GM19324 (cell line): ENCODE measurements around the gene KLHL41.
"Not testable (repeated sequence)": the region's sequence is repeated elsewhere in the genome, so short reads cannot be mapped to it uniquely, and the experiment has no call there.

ENCODE experiments used
- ATAC-seq: cut with Tn5 transposase; IDR thresholded peaks from one replicate; pipeline ENCODE4 v1.9.1; 2021; ENCODE audit warnings: mild to moderate bottlenecking, moderate library complexity; ENCODE audit not compliant: unreplicated experiment, low FRiP score

Gene KLHL41

GRCh38 chr2:169507698-169508097 lies 1.8 kb upstream of the KLHL41 start:
- ATAC-seq: no peak

- ATAC-seq: no peak
These were observed 453 bp downstream of the KLHL41 start for GRCh38 chr2:169509955-169510354.

- no peak for ATAC-seq
These were observed 994 bp downstream of the KLHL41 start for GRCh38 chr2:169510496-169510895.

GRCh38 chr2:169511818-169512217 lies 2.3 kb downstream of the KLHL41 start:
- no peak for ATAC-seq

GRCh38 chr2:169512525-169512924 lies 3.0 kb downstream of the KLHL41 start:
- ATAC-seq: no peak

GRCh38 chr2:169513094-169513493 lies 3.6 kb downstream of the KLHL41 start:
- ATAC-seq: no peak

- ATAC-seq: no peak
These were observed 4.4 kb downstream of the KLHL41 start for GRCh38 chr2:169513926-169514325.

- not testable (repeated sequence) for ATAC-seq
These were observed 5.3 kb downstream of the KLHL41 start for GRCh38 chr2:169514758-169515157.

GRCh38 chr2:169516488-169516995 lies 7.0 kb downstream of the KLHL41 start:
- not testable (repeated sequence) for ATAC-seq

GRCh38 chr2:169520896-169521295 lies 11.4 kb downstream of the KLHL41 start:
- no peak for ATAC-seq

- no peak for ATAC-seq
These were observed 14.2 kb downstream of the KLHL41 start for GRCh38 chr2:169523681-169524080.

- ATAC-seq: no peak
These were observed 15.9 kb downstream of the KLHL41 start for GRCh38 chr2:169525434-169525833.

- no peak for ATAC-seq
These were observed 16.9 kb downstream of the KLHL41 start for GRCh38 chr2:169526451-169526850.

GRCh38 chr2:169528271-169528701 lies 18.8 kb downstream of the KLHL41 start:
- no peak for ATAC-seq

GRCh38 chr2:169539460-169539859 lies 30.0 kb downstream of the KLHL41 start:
- ATAC-seq: not testable (repeated sequence)

- ATAC-seq: no peak
These were observed 30.6 kb downstream of the KLHL41 start for GRCh38 chr2:169540146-169540545.

- no peak for ATAC-seq
These were observed 32.9 kb downstream of the KLHL41 start for GRCh38 chr2:169542433-169542832.

GRCh38 chr2:169546756-169547155 lies 37.3 kb downstream of the KLHL41 start:
- ATAC-seq: no peak

GRCh38 chr2:169561364-169561763 lies 51.9 kb downstream of the KLHL41 start:
- ATAC-seq: no peak

- not testable (repeated sequence) for ATAC-seq
These were observed 52.6 kb downstream of the KLHL41 start for GRCh38 chr2:169562084-169562483.

- ATAC-seq: no peak
These were observed 53.0 kb downstream of the KLHL41 start for GRCh38 chr2:169562519-169562918.

GRCh38 chr2:169565686-169566085 lies 56.2 kb downstream of the KLHL41 start:
- no peak for ATAC-seq

- no peak for ATAC-seq
These were observed 60.4 kb downstream of the KLHL41 start for GRCh38 chr2:169569948-169570347.
